HuH-7.5 (cell line): ENCODE measurements around the gene CHD8.
"Not testable (repeated sequence)": the region's sequence is repeated elsewhere in the genome, so short reads cannot be mapped to it uniquely, and the experiment has no call there.

Experiments
- DNase-seq: peaks from one replicate; pipeline ENCODE4 v3.0.0; 2011; ENCODE audit warnings: low spot score

The CHD8 gene

DNA sequence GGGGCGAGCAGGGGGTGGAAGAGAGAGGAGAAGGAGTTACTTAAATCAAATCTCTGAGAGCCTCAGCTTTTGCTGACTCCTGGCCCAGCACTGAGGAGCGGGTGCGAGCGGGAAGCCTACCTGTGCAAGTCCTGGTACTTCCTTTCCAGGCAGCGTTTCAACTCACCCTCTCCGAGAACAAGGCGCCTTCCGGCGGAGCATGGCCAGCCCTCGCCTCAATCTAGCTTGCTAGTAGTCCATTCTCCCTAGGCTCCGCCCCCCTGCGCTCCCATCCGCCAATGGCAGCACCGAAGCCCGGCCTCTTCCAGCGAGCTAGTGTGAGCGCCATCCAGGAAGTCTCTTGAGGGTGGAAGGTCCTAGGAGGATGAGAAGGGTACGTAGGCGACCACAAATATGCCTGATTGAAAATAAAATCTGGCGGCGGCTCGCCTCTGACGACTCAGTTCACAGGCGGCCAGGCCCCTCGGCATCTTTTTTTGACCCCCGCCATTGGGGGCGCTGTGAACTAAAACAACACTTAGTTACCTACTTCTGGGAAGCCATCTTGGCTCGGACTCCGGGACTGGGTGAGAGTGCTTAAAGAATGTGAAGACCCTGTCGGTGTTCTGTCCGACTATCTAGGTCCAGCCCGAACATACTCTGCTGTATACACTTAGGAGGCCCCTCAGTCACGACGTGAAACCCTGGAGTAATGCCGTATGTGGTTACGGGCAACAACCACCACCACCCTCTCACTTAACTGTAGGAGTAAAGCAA, at the start of gene CHD8:
TSS of gene CHD8 (minus strand) at position 212 of the 756 bp plus-strand sequence. CDS start 24,480 bp downstream, outside the sequence.
- peak; percentile 92 for DNase-seq

GRCh38 chr14:21505012-21505553, 49.2 kb upstream of the CHD8 start:
- DNase-seq: no peak

GRCh38 chr14:21503376-21503775, 47.5 kb upstream of the CHD8 start:
- no peak for DNase-seq

GRCh38 chr14:21501568-21501967, 45.6 kb upstream of the CHD8 start:
- no peak for DNase-seq

GRCh38 chr14:21498540-21499526, 42.9 kb upstream of the CHD8 start:
- DNase-seq: peak; percentile 23

GRCh38 chr14:21496453-21496852, 40.5 kb upstream of the CHD8 start:
- no peak for DNase-seq

DNA sequence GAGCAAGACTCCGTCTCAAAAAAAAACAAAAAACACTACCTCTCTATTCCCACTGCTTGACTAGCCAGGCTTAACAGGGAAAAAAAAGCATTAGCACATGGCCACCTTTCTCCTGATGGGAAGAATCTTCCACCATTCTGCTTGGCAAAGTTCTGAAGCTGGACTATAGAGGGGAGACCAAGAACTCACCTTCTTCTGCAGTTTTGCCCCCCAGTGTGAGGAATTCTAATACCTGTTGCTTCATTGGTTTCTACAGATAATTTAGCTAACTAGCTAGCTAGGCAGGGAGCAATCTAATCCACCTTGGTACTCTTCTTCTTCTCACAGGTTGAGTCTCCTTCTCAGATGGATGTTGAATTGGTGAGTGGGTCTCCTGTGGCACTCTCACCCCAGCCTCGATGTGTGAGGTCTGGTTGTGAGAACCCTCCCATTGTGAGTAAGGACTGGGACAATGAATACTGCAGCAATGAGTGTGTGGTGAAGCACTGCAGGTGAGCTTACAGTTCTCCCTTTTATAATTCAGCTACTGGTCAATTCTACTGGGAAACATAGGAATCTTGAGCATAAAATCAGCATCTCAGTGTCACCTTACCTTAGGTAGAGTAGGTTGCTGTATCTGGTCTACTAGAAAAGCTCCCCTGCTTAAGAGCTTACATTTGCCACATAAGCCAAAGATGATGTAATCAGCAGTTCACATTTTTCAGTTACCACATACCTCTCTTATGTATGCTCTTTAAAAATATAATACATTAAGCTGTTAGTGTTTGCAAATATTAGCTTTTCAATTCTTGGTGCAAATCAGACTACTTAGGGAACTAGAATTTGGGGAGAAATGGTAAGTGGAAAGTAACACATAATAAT, 39.2 kb upstream of the CHD8 start:
- DNase-seq: no peak

DNA sequence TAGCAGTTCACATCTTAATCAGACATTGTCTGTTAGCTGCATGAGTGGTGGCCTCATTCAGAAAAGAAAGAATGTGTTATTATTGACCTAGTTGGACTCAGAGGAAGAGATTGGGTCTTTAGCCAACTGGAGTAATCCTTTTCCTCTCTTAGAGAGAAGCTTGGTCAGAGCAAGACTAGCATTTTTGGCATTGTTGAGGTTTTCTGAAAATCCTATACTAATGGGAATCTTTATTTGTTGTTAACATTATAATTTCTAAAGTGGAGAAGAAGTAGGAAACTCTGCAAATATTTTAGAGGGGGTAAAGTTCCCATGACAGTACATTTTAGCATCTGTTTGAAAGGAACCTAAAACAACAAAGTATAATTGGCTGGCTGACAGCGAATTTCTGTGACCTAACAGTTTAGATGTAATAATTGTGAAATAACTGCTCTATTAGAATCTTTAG, 30.7 kb upstream of the CHD8 start:
- DNase-seq: no peak

DNA sequence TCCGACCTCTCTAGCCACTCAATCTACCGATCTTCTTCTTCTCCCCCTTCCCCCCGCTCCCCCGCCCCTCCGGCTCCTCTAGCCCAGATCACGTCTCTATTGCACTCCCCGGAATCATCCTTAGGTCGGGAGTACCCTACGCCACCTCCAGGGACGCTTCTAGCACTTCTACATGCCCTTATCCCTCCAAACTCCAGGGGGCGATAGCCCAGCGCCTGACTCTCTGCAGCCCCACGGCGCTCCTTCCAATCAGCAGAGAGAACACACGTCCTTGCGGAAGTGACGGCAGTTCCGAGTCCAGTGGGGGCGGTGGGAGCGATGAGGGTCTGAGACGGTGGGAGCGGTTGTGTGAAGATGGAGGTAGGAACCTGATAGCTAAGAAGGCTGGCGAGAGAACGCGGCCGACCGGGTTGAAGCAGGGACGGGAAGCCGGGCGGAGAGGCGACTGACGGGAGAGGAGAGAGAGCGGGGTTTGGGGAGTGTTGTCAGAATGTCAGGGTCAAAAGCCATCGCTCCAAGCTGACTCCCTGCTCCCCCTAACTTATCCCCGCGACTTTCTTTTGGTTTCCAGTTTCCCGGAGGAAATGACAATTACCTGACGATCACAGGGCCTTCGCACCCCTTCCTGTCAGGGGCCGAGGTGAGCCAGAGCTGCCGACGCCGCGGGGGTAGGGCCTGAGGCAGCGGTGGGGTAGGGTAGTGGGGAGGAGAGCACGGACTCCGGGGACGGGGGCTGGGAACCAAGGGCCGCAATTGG, 21.2 kb upstream of the CHD8 start, which contains the start of the genes RAB2B and TOX4:
TSS of gene RAB2B (minus strand) at position 35 of the 757 bp plus-strand sequence. CDS start 87 bp downstream, outside the sequence.
TSS of gene TOX4 (plus strand) at position 271 of the 757 bp plus-strand sequence. CDS start at position 355, 84 bp downstream.
- peak; percentile 80 for DNase-seq

- peak; percentile 48 for DNase-seq
Observed at GRCh38 chr14:21476523-21476924, 20.6 kb upstream of the CHD8 start.

- no peak for DNase-seq
Observed at GRCh38 chr14:21475767-21476522, 20.0 kb upstream of the CHD8 start.

DNA sequence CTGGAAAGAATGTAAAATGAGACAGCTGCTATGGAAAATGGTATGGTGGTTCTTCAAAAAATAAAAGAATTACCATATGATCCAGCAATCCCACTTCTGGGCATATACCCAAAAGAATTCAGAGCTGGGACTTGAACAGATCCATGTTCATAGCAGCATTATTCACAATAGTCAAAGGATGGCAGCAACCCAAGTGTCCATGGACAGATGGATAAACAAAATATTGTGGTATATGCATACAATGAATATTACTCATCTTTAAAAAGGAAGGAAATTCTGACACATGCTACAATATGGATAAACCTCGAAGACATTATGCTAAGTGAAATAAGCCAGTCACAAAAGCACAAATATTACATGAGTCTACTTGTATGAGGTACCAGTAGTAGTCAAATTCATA, 11.7 kb upstream of the CHD8 start:
- no peak for DNase-seq

DNA sequence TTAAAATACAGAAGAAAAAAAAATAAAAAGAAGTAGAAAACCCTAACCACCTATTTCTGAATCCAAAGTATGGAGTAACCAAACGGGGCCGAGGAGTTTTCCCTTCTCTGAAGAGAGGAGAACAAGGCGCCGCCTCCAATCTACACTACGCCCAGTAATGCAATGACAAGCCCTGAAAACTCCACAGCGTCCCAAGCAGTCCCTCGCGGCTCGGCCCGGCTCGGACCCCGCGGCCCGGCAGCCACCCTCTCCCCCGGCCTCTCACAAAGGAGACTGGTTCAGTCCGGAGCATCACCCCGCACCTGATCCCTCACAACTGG, 371 bp downstream of the CHD8 start:
- DNase-seq: no peak

- DNase-seq: no peak
Observed at GRCh38 chr14:21454843-21455544, 929 bp downstream of the CHD8 start.

DNA sequence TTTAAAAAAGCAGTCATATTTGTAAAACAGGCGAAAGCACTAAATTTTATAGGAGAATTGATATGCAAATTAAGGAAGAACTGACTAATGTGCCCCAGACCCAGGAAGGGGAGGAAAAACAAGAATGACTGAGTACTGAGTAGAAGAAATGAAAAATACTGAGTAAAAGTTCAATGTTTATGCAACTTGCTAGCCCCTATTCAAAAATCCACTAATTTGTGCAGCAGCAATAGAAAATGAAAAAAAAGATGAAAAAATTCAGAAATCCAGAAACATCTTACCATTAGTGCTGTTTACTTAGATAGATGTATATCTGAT, 6.1 kb downstream of the CHD8 start:
- DNase-seq: no peak

DNA sequence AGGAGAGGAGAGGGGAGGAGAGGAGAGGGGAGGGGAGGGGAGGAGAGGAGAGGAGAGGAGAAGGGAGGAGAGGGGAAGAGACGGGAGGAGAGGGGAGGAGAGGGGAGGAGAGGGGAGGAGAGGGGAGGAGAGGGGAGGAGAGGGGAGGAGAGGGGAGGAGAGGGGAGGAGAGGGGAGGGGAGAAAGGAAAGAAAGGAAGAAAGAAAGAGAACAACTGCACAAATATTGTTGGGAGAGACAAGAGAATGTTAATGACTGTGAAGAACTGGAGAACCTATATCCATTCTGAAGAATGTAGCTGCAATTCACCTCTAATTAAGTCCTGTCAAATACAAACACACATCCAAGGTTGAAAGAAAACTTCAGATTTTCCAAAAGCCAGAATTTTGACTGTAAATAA, 13.3 kb downstream of the CHD8 start:
- DNase-seq: not testable (repeated sequence)

DNA sequence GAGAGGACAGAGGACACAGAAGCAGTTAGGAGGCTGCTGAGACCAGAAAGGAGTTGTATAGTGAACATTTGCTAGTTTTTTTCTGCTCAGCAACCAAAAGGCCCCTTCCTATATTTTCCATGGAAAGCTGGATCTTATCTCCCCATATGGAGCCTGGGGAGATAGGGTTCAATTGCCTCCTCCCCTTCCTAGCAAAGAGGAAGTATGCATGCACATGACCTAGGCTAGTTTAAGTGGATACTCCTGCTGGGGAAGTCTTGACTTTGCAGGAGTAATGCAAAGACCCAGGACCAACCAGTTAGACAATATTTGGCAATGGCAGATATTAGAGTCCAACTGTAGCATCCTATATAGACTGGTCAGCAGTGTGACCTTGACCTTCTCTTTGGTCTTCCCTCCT, 15.1 kb downstream of the CHD8 start:
- DNase-seq: no peak

- DNase-seq: peak; percentile 80
Observed at GRCh38 chr14:21437063-21437901, 18.6 kb downstream of the CHD8 start.
